Thyroid gland (tissue), 4 donors: Measurements from ENCODE around the gene PHETA2. TPM values are rescaled to one million over a fixed set of nuclear protein-coding genes. Genes with fewer than 3 reads are reported as not detected.

Experiments
- DNase-seq, 2 donors: peaks; one replicate each; pipeline ENCODE4 v3.0.0-alpha.2; 2019
- H3K27ac ChIP-seq, 3 donors: fragments of 200-600 bp; sonication (generic); 1 replicate in 2 of 3; 2 replicates in 1 of 3; pipeline ENCODE4 v1.5.1; 2016 to 2019; ENCODE audit warnings: mild to moderate bottlenecking in 1 of 3, moderate library complexity in 1 of 3
- H3K27me3 ChIP-seq: fragments of 200-600 bp; sonication (generic); one replicate; pipeline ENCODE4 v1.5.1; 2019
- H3K36me3 ChIP-seq, 2 donors: fragments of 200-600 bp; sonication (generic); one replicate each; pipeline ENCODE4 v1.5.1; 2016 to 2019
- H3K4me1 ChIP-seq, 2 donors: fragments of 200-600 bp; sonication (generic); one replicate each; pipeline ENCODE4 v1.5.1; 2017 to 2019
- H3K4me3 ChIP-seq, 3 donors: fragments of 200-600 bp; sonication (generic); replicated peaks in 1 of 3; 1 replicate in 2 of 3; 2 replicates in 1 of 3; pipeline ENCODE4 v1.5.1; 2016; ENCODE audit warnings: mild to moderate bottlenecking in 1 of 3
- H3K9me3 ChIP-seq: fragments of 200-600 bp; sonication (generic); one replicate; pipeline ENCODE4 v1.5.1; 2017
- CTCF ChIP-seq, 6 experiments: fragments of 200-600 bp in 3 of 6; fragments of 450-650 bp in 3 of 6; sonication (generic) in 3 of 6; IDR thresholded peaks; one replicate each; pipeline ENCODE4 v1.5.1; 2016 to 2019; ENCODE audit warnings: antibody characterized with exemption in 6 of 6, mild to moderate bottlenecking in 2 of 6, inconsistent platforms in 1 of 6, moderate library complexity in 1 of 6
- POLR2A ChIP-seq, 2 donors: fragments of 450-650 bp; IDR thresholded peaks; one replicate each; pipeline ENCODE4 v1.6.1; 2017; ENCODE audit warnings: antibody characterized with exemption in 2 of 2, mild to moderate bottlenecking in 2 of 2, moderate library complexity in 1 of 2
- WGBS, 2 donors: methylation state at CpG; one replicate each; pipeline ENCODE4 v1.1.5; 2017; 5-methylcytosine and 5-hydroxymethylcytosine counted together
- intact Hi-C: fragments of 100-400 bp; cut with DNase I; formaldehyde crosslinking; loops from one replicate; pipeline ENCODE4 v1.15.1; 2023
- total RNA-seq, 4 donors: library from RNA; depleted of rRNA; stranded (reverse); fragments of >200 nt; gene quantifications; one replicate each; pipeline ENCODE4 v1.2.3, GENCODE V29; 2016

PHETA2 gene
- total RNA-seq, 4 donors from 2014 or later, result 5.5 to 13.7 (median 7.3) TPM

GRCh38 chr22:42035256-42035655 is 38.8 kb upstream of the PHETA2 start:
- intact Hi-C loops, result no loop called here
- no peaks in the 10 kb centered on the region for H3K36me3 ChIP-seq
- no peak for DNase-seq
- no peak overlapping the region for H3K4me3 ChIP-seq
- no peak overlapping the region for H3K27ac ChIP-seq
- 87 to 92% methylated on average over 6 to 8 of the region's 8 CpGs for WGBS, 2 donors
- H3K9me3 ChIP-seq, result no peaks in the 10 kb centered on the region
- H3K4me1 ChIP-seq, result peaks cover 0 to 15% of the 10 kb centered on the region in 2 donors
- no peaks in the 10 kb centered on the region for H3K27me3 ChIP-seq
- no peak for TF ChIP-seq POLR2A (IDR thresholded peaks at IDR 0.05)
- no peak for TF ChIP-seq CTCF (IDR thresholded peaks at IDR 0.05)

- 93 to 99% methylated on average over 5 of the region's 5 CpGs for WGBS, 2 donors
- intact Hi-C loops, result no loop called here
- Histone ChIP-seq H3K4me3 (no peak overlapping the region), H3K36me3 (no peaks in the 10 kb centered on the region), H3K27me3 (no peaks in the 10 kb centered on the region), H3K9me3 (no peaks in the 10 kb centered on the region), H3K27ac (no peak overlapping the region), H3K4me1 (no peaks in the 10 kb centered on the region)
- DNase-seq, result no peak
- TF ChIP-seq POLR2A (IDR thresholded peaks at IDR 0.05), result no peak
- TF ChIP-seq CTCF (IDR thresholded peaks at IDR 0.05), result no peak
Observed at GRCh38 chr22:42039271-42039670, 34.8 kb upstream of the PHETA2 start.

- Histone ChIP-seq H3K27ac (no peak overlapping the region), H3K9me3 (no peaks in the 10 kb centered on the region), H3K4me3 (no peak overlapping the region), H3K36me3 (no peaks in the 10 kb centered on the region), H3K4me1 (no peaks in the 10 kb centered on the region), H3K27me3 (no peaks in the 10 kb centered on the region)
- intact Hi-C loops, result no loop called here
- no peak for TF ChIP-seq POLR2A (IDR thresholded peaks at IDR 0.05)
- no peak for TF ChIP-seq CTCF (IDR thresholded peaks at IDR 0.05)
- no peak for DNase-seq
Observed at GRCh38 chr22:42041784-42042183, 32.3 kb upstream of the PHETA2 start.

GRCh38 chr22:42050641-42051180 is 23.3 kb upstream of the PHETA2 start:
- Histone ChIP-seq H3K4me3 (no peak overlapping the region), H3K27me3 (no peaks in the 10 kb centered on the region), H3K27ac (no peak overlapping the region), H3K36me3 (no peaks in the 10 kb centered on the region), H3K9me3 (no peaks in the 10 kb centered on the region), H3K4me1 (no peaks in the 10 kb centered on the region)
- DNase-seq, result no peak
- WGBS, 2 donors, result 77 to 89% methylated on average over 2 of the region's 2 CpGs
- intact Hi-C loops, result no loop called here
- TF ChIP-seq CTCF (IDR thresholded peaks at IDR 0.05), result no peak
- TF ChIP-seq POLR2A (IDR thresholded peaks at IDR 0.05), result no peak

- H3K27ac ChIP-seq, result no peak overlapping the region
- no peak overlapping the region for H3K4me3 ChIP-seq
- no peaks in the 10 kb centered on the region for H3K27me3 ChIP-seq
- DNase-seq, result no peak
- intact Hi-C loops, result no loop called here
- no peaks in the 10 kb centered on the region for H3K4me1 ChIP-seq
- no peaks in the 10 kb centered on the region for H3K9me3 ChIP-seq
- 86 to 91% methylated on average over 3 of the region's 3 CpGs for whole genome bisulfite sequencing, 2 donors
- TF ChIP-seq POLR2A (IDR thresholded peaks at IDR 0.05) (no peak), CTCF (IDR thresholded peaks at IDR 0.05) (no peak)
- H3K36me3 ChIP-seq, result no peaks in the 10 kb centered on the region
Observed at GRCh38 chr22:42052765-42053164, 21.3 kb upstream of the PHETA2 start.
